Hippocampal formation (tissue), 2 donors: Measurements from ENCODE around the gene KLHL36.
"Not testable (repeated sequence)": the region's sequence is repeated elsewhere in the genome, so short reads cannot be mapped to it uniquely, and the experiment has no call there.

Experiments
- DNase-seq, 2 donors: peaks; one replicate each; lab custom pipeline; 2025; lab: John Stamatoyannopoulos, UW

Gene KLHL36

DNA sequence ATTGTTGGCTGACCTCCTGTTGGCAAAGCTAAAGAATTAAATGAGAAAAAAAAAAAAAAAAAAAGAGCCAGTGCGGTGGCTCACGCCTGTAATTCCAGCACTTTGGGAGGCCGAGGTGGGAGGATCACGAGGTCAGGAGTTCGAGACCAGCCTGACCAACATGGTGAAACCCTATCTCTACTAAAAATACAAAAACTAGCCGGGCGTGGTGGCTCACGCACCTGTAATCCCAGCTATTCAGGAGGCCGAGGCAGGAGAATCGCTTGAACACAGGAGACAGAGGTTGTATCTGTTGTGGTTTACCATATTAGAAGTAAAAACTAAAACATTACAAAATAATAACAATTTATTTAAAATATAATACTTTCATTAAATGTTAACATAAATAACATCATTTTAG lies 45.6 kb downstream of the KLHL36 start:
- not testable (repeated sequence) for DNase-seq

DNA sequence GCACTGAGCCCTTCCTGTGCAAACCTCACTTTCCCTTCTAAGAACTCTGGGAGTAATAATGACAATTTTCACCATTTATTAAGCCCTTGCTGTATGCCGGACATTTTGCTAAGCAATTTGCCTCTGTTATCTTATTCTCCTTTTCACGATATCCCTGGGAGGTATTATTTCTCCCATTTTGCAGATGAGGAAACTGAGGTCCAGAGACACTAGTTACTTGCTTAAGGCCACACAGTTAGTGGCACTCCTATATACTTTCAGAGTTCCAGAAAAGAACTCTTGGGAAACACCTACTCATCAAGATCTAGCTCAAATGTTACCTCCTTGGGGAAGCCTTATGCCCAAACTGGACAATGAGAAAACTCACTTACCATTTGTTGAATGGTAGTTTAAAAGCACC lies 46.7 kb downstream of the KLHL36 start:
- no peak for DNase-seq

DNA sequence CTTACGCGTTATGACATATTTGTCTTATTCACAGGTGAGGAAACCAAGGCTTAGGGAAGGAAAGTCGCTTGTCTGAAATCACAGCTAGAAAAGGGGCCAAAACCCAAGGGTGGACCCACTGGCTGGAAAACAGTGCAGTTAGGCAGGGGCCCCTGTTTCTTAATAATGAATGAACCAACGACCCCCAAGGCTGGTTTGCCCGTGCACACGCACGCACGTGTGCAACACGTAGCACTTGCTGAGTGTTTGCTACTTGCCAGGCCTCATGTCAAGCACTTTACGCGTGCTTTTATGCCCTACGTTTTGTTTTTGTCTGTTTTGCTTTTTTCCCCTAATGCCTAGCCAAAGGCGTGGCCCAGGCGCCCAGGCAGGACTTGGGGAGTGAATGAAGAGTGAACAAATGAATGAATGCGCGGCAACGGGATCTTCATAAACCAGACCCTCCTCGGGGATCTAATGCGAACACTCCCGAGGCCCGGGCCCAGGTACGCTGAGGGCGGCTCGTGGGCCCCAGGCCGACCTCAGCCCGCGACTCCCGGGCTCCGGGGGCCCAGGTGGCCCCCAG lies 50.9 kb downstream of the KLHL36 start:
- no peak for DNase-seq

DNA sequence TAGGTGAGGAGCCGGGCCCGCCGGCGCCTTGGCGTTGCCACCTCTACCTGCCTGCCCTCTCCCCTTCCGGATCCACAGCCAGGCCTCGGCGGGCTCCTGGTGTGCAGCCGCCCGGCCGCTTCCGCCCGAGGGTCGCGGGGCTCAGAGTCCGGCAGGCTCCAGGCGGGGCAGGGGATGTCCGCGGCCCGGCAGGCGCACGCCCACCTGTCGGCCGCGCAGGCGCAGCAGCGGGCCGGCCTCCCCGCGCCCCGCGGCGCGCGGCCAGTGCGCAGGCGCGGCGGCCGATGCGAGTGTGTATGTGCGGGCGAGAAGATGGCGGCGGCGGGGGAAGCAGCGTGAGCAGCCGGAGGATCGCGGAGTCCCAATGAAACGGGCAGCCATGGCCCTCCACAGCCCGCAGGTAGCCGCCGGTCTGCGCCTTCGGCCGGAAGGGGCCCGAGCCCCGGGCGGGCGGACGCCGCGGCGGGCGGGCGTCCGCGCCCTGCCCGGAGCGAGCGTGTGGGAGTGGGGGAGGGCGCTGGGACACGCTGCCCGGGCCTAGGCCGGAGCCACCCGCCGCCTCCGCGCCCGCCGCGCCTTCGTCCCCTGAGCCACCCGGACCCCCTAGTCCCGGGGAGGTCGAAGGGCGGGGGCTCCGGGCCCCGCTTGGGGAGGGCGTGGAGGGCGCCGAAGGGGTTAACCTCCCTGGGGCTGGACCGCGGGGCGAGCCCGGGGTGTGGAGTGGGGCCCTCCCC lies 51.6 kb downstream of the KLHL36 start, which contains the start of gene USP10:
Gene USP10, plus strand, starts transcription at position 289 of the 734 bp plus-strand sequence. Its CDS starts 91 bp downstream, at position 380.
- DNase-seq, result peak; percentile 56 to 66

DNA sequence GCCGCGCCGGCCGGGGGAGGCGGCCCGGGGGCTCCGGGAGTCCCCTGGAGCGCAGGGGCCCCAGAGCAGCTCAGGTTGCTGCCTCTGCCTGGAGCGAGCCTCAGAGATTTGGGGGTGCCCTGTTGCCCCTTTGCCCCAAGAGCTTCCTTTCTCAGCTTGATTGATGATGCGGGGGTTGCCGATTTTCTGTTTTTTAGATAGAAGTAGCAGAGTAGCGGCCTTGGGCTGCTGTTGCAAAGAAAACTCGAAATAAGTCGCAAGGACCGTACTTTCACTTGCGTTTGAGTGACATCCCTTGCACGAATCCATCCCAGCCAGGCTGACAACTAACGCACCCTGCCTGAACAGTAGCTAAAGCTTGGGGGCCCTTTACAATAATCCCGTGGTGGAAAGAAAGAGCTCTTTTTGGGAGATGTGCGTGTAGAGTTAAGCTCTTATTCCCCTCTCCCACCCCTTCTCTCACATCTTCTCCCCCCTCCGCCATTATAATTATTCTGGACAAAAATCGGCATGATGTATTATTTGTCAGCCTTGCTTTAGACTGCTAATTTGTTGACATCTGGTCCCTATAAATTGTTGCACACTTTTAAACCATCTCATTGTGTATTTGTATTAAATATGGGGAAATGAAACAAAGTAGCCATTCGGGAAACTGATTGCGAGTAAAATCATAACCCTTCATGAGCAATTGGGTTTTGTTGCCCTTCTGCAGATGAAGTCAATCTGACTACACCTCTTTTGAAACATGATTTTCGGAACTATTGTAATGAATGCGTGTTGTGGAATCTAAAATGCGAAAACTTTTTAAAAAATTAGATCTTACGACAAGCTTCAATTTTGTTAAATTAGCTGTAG lies 52.4 kb downstream of the KLHL36 start:
- peak in 1 of 2 donors; percentile 38 for DNase-seq

DNA sequence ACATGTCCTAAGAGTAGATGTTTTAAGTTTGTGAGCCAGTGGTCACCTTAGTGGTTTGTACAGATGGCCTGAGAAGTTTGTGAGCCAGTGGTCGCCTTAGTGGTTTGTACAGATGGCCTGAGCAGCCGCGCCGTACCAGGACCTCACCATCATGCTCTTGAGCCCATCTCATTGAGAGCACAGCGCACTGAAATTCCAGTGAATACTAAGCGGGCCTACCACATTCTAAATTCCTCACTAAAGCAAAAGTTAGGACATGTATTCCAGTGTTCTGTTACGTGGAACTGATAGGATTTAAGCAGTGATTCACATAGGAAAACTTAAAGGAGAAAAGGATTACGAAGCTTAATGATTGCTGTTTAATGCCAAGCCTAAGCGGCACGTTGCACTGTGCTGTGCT lies 55.4 kb downstream of the KLHL36 start:
- DNase-seq, result no peak

DNA sequence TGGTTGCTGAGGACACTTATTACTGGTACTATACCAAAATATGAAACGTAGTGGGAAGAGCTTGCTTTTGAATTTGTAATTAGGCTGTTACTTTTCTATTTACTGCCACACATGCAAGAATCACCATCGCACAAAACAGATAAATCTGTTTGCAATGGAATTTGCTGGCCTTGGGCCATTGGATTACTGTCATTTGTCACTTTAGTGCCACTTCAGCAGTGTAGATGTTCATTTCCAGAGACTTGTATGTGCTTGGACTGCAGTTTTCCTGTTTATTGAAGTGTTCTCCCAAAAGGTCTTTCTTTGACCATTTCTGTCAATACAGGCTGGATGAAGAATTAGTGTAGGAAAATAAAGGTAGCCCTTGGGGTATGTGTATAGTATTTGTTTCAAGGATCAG lies 55.9 kb downstream of the KLHL36 start:
- DNase-seq, result no peak

DNA sequence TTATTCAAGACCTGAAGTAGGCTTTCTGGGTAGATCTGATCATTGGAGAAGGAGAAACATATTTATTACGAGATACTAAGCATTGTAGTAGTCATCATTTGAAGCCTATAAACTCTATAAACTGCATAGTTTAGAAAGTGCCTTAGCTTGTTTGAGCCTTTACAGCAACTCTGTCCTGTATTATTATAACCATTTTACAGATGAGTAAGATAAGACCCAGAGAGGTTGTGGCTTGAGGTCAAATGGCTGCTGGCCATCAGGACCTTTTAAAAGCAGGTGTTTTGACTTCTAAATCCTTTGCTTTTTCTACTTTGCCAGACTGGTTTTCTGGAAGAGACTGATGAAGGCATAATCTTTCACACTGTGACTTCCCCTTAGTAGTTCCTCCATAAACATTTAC lies 58.5 kb downstream of the KLHL36 start:
- DNase-seq, result no peak

DNA sequence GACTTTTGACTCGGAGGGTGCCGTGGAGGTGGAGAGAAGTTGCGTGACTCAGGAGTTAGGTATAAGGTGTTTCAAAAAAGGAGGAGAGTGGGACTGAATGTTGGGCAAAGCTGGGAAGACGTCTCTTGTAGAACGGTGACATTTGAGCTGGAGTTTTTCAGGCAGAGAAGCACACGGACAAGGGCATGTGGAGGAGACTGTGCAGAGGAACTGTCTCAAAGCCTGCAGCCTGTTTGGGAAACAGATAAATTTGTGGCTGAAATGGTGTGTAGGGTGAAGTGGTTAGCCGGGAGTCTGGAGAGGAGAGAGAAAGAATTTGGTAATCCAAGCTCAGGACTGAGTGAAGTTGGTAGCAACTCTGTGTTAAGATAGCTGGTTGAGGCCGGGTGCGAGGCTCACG lies 61.3 kb downstream of the KLHL36 start:
- no peak for DNase-seq

DNA sequence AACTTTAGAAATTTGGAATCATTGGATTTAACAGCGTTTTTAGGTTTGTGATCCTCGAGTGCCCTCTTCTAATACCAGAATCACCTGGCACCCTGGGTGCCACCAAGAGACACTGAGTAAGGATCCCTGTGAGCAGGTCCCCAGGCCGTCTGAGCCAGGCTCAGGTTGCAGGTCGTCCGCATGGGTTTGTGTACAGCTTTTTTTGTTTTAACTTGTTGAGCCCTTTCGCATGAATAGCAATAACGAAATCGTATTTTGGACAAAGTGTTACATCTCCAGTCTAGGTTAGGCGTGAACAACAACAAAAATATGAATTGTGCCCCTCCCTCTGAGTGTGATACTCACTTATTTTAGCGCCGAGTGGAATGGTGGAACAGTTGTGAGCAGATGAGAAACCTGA lies 62.4 kb downstream of the KLHL36 start:
- no peak for DNase-seq
